Lower leg skin (tissue), 3 donors: ENCODE data around the gene CARS1.

Source experiments
- POLR2A ChIP-seq, 2 donors: fragments of 450-650 bp; IDR thresholded peaks; one replicate each; pipeline ENCODE4 v1.6.1; 2016 to 2017; ENCODE audit warnings: antibody characterized with exemption in 2 of 2, mild to moderate bottlenecking in 1 of 2, moderate library complexity in 1 of 2
- TF ChIP-seq, protein P1 (sequence below), 3 donors: fragments of 450-650 bp; IDR thresholded peaks; one replicate each; pipeline ENCODE4 v1.5.1; 2016; ENCODE audit warnings: antibody characterized with exemption in 3 of 3, mild to moderate bottlenecking in 3 of 3, moderate library complexity in 2 of 3

DNA sequence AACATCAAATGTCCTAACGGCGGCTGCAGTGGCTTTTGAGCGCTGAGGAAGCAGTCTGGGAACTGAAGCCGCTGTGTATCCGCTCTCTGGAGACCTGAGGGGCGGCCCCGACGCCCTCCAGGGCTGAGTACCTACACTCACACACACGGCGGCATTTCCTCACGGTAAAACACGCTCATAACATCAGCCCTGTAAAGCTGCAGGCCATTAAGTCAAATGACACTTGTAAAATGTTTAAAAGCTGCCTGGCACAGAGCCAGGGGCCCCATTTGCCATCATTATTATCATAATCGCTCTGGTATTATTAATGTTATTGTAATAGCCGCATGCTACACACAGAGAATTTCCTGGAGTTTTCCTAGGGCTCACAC lies 5.1 kb downstream of the CARS1 start:
- TF ChIP-seq, protein P1, sequence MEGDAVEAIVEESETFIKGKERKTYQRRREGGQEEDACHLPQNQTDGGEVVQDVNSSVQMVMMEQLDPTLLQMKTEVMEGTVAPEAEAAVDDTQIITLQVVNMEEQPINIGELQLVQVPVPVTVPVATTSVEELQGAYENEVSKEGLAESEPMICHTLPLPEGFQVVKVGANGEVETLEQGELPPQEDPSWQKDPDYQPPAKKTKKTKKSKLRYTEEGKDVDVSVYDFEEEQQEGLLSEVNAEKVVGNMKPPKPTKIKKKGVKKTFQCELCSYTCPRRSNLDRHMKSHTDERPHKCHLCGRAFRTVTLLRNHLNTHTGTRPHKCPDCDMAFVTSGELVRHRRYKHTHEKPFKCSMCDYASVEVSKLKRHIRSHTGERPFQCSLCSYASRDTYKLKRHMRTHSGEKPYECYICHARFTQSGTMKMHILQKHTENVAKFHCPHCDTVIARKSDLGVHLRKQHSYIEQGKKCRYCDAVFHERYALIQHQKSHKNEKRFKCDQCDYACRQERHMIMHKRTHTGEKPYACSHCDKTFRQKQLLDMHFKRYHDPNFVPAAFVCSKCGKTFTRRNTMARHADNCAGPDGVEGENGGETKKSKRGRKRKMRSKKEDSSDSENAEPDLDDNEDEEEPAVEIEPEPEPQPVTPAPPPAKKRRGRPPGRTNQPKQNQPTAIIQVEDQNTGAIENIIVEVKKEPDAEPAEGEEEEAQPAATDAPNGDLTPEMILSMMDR (IDR thresholded peaks at IDR 0.05): no peak
- TF ChIP-seq POLR2A (IDR thresholded peaks at IDR 0.05): no peak
